ENCODE data around the gene DHRS2.

The DHRS2 gene

GRCh38 chr14:23660290-23661226 lies 24.4 kb downstream of the DHRS2 start:
- TF ChIP-seq SUZ12 (IDR thresholded peaks at IDR 0.05; ENCODE audit: extremely low read depth, insufficient read depth, insufficient read length) (no peak), ZNF274 (IDR thresholded peaks at IDR 0.05; ENCODE audit: low read depth, low read length) (no peak), YY1 (IDR thresholded peaks at IDR 0.05; ENCODE audit: insufficient read depth, insufficient read length) (no peak)
- Histone ChIP-seq H3K27me3 (ENCODE audit: insufficient read depth, insufficient read length) (no peaks in the 10 kb centered on the region), H3K4me3 (ENCODE audit: insufficient read length, low read depth) (no peak overlapping the region), H3K4me1 (ENCODE audit: insufficient read depth, insufficient read length) (no peaks in the 10 kb centered on the region), H3K36me3 (ENCODE audit: insufficient read depth, insufficient read length, low read length) (no peaks in the 10 kb centered on the region), H3K9ac (ENCODE audit: insufficient read length, low read depth) (no peak overlapping the region), H3K9me3 (ENCODE audit: insufficient read depth, low read length) (no peaks in the 10 kb centered on the region)
- no peak for DNase-seq (ENCODE audit: low read depth, low spot score)

- no peak for DNase-seq (ENCODE audit: low read depth, low spot score)
- Histone ChIP-seq H3K9me3 (ENCODE audit: insufficient read depth, low read length) (no peaks in the 10 kb centered on the region), H3K4me3 (ENCODE audit: insufficient read length, low read depth) (no peak overlapping the region), H3K36me3 (ENCODE audit: insufficient read depth, insufficient read length, low read length) (no peaks in the 10 kb centered on the region), H3K4me1 (ENCODE audit: insufficient read depth, insufficient read length) (no peaks in the 10 kb centered on the region), H3K9ac (ENCODE audit: insufficient read length, low read depth) (no peak overlapping the region), H3K27me3 (ENCODE audit: insufficient read depth, insufficient read length) (no peaks in the 10 kb centered on the region)
- TF ChIP-seq ZNF274 (IDR thresholded peaks at IDR 0.05; ENCODE audit: low read depth, low read length) (no peak), SUZ12 (IDR thresholded peaks at IDR 0.05; ENCODE audit: extremely low read depth, insufficient read depth, insufficient read length) (no peak), YY1 (IDR thresholded peaks at IDR 0.05; ENCODE audit: insufficient read depth, insufficient read length) (no peak)
Measured at GRCh38 chr14:23661542-23661941, 25.4 kb downstream of the DHRS2 start.

GRCh38 chr14:23663127-23663526 lies 27.0 kb downstream of the DHRS2 start:
- H3K27me3 ChIP-seq (ENCODE audit: insufficient read depth, insufficient read length) = no peaks in the 10 kb centered on the region
- H3K9ac ChIP-seq (ENCODE audit: insufficient read length, low read depth) = no peak overlapping the region
- DNase-seq (ENCODE audit: low read depth, low spot score) = no peak
- no peaks in the 10 kb centered on the region for H3K36me3 ChIP-seq (ENCODE audit: insufficient read depth, insufficient read length, low read length)
- H3K9me3 ChIP-seq (ENCODE audit: insufficient read depth, low read length) = no peaks in the 10 kb centered on the region
- H3K4me1 ChIP-seq (ENCODE audit: insufficient read depth, insufficient read length) = no peaks in the 10 kb centered on the region
- TF ChIP-seq YY1 (IDR thresholded peaks at IDR 0.05; ENCODE audit: insufficient read depth, insufficient read length) = no peak
- TF ChIP-seq SUZ12 (IDR thresholded peaks at IDR 0.05; ENCODE audit: extremely low read depth, insufficient read depth, insufficient read length) = no peak
- TF ChIP-seq ZNF274 (IDR thresholded peaks at IDR 0.05; ENCODE audit: low read depth, low read length) = no peak
- no peak overlapping the region for H3K4me3 ChIP-seq (ENCODE audit: insufficient read length, low read depth)

DNA sequence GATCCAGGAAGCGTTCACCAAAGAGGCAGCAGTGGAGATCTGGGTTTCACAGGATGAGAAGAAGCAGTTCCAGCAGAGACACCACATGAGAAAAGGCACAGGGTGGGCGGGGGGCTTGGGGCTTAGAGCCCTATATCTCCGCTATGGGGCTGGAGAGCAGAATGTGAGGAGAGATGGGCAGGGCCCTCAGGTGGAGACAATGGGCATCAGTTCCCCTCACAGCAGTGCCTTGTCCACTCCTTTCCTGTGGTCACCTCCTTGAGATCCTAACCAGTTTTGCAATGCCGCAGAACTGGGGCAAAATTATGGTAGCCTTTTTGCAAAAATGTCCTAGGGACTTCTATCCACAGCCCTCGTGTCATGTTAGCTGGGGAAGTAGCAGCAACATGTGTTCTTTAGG lies 27.5 kb downstream of the DHRS2 start:
- no peak for DNase-seq (ENCODE audit: low read depth, low spot score)
- no peak overlapping the region for H3K9ac ChIP-seq (ENCODE audit: insufficient read length, low read depth)
- no peaks in the 10 kb centered on the region for H3K4me1 ChIP-seq (ENCODE audit: insufficient read depth, insufficient read length)
- no peak overlapping the region for H3K4me3 ChIP-seq (ENCODE audit: insufficient read length, low read depth)
- H3K9me3 ChIP-seq (ENCODE audit: insufficient read depth, low read length) = no peaks in the 10 kb centered on the region
- H3K36me3 ChIP-seq (ENCODE audit: insufficient read depth, insufficient read length, low read length) = no peaks in the 10 kb centered on the region
- no peak for TF ChIP-seq ZNF274 (IDR thresholded peaks at IDR 0.05; ENCODE audit: low read depth, low read length)
- H3K27me3 ChIP-seq (ENCODE audit: insufficient read depth, insufficient read length) = no peaks in the 10 kb centered on the region

- H3K36me3 ChIP-seq (ENCODE audit: insufficient read depth, insufficient read length, low read length) = no peaks in the 10 kb centered on the region
- no peak overlapping the region for H3K4me3 ChIP-seq (ENCODE audit: insufficient read length, low read depth)
- TF ChIP-seq YY1 (IDR thresholded peaks at IDR 0.05; ENCODE audit: insufficient read depth, insufficient read length) (no peak), ZNF274 (IDR thresholded peaks at IDR 0.05; ENCODE audit: low read depth, low read length) (no peak), SUZ12 (IDR thresholded peaks at IDR 0.05; ENCODE audit: extremely low read depth, insufficient read depth, insufficient read length) (no peak)
- no peak for DNase-seq (ENCODE audit: low read depth, low spot score)
- H3K4me1 ChIP-seq (ENCODE audit: insufficient read depth, insufficient read length) = no peaks in the 10 kb centered on the region
- no peaks in the 10 kb centered on the region for H3K27me3 ChIP-seq (ENCODE audit: insufficient read depth, insufficient read length)
- H3K9ac ChIP-seq (ENCODE audit: insufficient read length, low read depth) = no peak overlapping the region
- no peaks in the 10 kb centered on the region for H3K9me3 ChIP-seq (ENCODE audit: insufficient read depth, low read length)
Measured at GRCh38 chr14:23664207-23664885, 28.2 kb downstream of the DHRS2 start.

- no peak overlapping the region for H3K4me3 ChIP-seq (ENCODE audit: insufficient read length, low read depth)
- H3K27me3 ChIP-seq (ENCODE audit: insufficient read depth, insufficient read length) = no peaks in the 10 kb centered on the region
- H3K36me3 ChIP-seq (ENCODE audit: insufficient read depth, insufficient read length, low read length) = no peaks in the 10 kb centered on the region
- H3K9ac ChIP-seq (ENCODE audit: insufficient read length, low read depth) = no peak overlapping the region
- no peaks in the 10 kb centered on the region for H3K9me3 ChIP-seq (ENCODE audit: insufficient read depth, low read length)
- TF ChIP-seq SUZ12 (IDR thresholded peaks at IDR 0.05; ENCODE audit: extremely low read depth, insufficient read depth, insufficient read length) (no peak), ZNF274 (IDR thresholded peaks at IDR 0.05; ENCODE audit: low read depth, low read length) (no peak), YY1 (IDR thresholded peaks at IDR 0.05; ENCODE audit: insufficient read depth, insufficient read length) (no peak)
- no peak for DNase-seq (ENCODE audit: low read depth, low spot score)
- H3K4me1 ChIP-seq (ENCODE audit: insufficient read depth, insufficient read length) = no peaks in the 10 kb centered on the region
Measured at GRCh38 chr14:23665302-23666016, 29.3 kb downstream of the DHRS2 start.

- TF ChIP-seq SUZ12 (IDR thresholded peaks at IDR 0.05; ENCODE audit: extremely low read depth, insufficient read depth, insufficient read length) (no peak), ZNF274 (IDR thresholded peaks at IDR 0.05; ENCODE audit: low read depth, low read length) (no peak), YY1 (IDR thresholded peaks at IDR 0.05; ENCODE audit: insufficient read depth, insufficient read length) (no peak)
- H3K36me3 ChIP-seq (ENCODE audit: insufficient read depth, insufficient read length, low read length) = no peaks in the 10 kb centered on the region
Measured at GRCh38 chr14:23667134-23667533, 31.0 kb downstream of the DHRS2 start.

More at GRCh38 chr14:23667134-23667533, 31.0 kb downstream of the DHRS2 start:
- H3K9me3 ChIP-seq (ENCODE audit: insufficient read depth, low read length) = no peaks in the 10 kb centered on the region
- no peaks in the 10 kb centered on the region for H3K27me3 ChIP-seq (ENCODE audit: insufficient read depth, insufficient read length)
- H3K4me3 ChIP-seq (ENCODE audit: insufficient read length, low read depth) = no peak overlapping the region
- DNase-seq (ENCODE audit: low read depth, low spot score) = no peak
- no peaks in the 10 kb centered on the region for H3K4me1 ChIP-seq (ENCODE audit: insufficient read depth, insufficient read length)
- H3K9ac ChIP-seq (ENCODE audit: insufficient read length, low read depth) = no peak overlapping the region

Data from NT2/D1 (cell line).